HG03159 (cell line): Measurements from ENCODE around the gene PLB1.
"Not testable (repeated sequence)": the region's sequence is repeated elsewhere in the genome, so short reads cannot be mapped to it uniquely, and the experiment has no call there.

Experiments used
- ATAC-seq: cut with Tn5 transposase; IDR thresholded peaks from one replicate; pipeline ENCODE4 v1.9.1; 2021; ENCODE audit warnings: mild to moderate bottlenecking, moderate library complexity; ENCODE audit not compliant: unreplicated experiment

The PLB1 gene

DNA sequence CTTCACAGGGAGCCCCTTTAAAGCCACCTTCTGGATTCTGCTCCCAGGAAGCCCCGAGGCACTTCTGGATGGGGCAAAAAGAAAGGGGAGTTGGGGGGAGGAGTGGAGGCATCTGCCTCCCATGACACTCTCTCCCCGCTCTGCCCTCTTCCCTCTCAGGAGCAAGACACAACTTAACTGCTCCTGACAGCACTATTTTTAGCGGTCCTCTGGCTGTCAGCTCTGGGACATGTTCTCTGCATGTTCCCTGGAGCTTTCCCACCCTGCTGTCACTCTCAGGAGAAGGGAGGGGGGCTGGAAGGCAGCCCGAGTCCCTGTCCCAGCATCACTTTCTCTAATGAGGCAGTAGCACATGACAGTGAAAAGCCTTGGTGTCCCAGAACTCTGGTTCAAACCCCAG is 32.3 kb downstream of the PLB1 start:
- no peak for ATAC-seq

DNA sequence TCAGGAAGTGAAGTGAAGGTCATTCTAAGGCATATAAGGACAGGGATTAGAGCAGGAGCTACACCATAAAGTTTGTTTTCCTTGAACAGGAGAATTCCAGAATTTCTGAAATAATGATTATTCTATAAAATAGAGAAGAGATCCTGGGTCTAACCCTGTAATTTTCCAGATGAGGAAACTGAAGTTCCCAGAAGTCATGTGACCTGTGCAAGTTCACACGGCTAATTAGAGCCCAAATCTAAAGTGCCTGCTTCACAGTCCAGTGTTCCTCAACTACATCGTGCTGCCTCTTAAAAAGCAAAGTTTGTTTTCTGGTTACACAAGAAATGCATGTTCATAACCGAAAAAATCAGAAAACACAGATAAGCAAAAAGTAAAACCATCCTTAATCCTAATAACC is 34.9 kb downstream of the PLB1 start:
- no peak for ATAC-seq

DNA sequence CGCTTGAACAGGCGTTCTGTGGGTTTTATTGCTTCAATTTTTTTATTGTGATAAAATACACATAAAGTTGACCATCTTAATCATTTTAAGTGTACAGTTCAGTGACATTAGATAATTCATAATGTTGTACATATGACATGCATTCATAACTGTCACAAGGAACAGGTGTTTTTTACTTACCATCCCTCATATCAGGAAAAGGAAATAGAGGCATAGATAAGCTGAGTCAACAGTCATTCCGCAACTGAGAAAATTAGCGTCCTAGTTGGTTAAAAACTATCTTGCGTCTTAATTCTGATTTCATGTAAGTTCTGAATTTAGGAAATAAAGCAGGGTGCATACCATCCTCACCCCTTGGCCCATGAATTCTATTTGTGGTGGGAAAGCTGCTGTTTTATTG is 36.5 kb downstream of the PLB1 start:
- ATAC-seq = no peak

DNA sequence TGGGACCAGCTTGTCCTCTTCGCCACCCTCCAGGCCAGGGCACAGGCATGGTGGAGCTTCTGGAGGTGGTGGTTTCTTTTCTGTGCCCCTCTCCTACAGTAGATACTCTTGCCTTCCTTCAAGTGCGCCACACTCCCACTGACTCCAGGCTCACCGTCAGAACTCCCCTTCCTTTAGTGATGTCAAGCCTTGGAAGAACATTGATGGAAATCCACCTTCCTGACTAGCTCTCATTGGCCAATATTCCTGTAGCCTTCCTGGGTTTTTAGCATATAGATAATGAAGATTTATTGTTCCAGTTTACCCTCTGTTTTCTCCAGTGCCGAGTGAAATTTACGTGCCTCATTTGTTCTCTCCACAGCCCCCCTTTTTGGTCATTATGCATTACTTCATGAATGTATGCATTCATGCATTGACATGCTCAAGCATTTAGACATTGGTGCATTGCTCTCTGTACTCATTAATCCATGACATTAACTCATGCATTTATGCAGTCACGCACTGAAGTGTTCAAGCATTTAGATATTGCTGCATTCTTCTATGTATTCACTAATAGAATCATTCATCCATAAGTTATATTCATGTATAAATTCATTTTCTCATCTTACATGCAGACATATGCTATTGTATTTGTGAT is 37.3 kb downstream of the PLB1 start:
- no peak for ATAC-seq

DNA sequence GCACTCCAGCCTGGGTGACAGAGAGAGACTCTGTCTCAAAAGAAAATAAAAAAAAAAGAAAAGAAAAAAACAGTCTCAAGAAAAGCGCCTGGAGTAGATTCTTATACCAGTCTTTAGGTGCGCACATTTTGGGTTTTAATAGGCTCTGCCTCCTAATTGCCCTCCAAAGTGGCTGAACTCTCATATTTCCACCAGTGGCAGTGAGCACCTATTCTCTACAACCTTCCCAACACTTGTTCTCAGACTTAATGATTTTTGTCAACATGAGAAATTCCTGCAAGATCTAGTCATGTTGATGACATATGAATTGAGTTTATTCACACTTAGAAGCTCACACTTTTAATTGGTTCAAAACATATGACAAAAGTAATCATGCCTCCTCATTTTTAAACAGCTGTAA is 39.0 kb downstream of the PLB1 start:
- ATAC-seq = no peak

DNA sequence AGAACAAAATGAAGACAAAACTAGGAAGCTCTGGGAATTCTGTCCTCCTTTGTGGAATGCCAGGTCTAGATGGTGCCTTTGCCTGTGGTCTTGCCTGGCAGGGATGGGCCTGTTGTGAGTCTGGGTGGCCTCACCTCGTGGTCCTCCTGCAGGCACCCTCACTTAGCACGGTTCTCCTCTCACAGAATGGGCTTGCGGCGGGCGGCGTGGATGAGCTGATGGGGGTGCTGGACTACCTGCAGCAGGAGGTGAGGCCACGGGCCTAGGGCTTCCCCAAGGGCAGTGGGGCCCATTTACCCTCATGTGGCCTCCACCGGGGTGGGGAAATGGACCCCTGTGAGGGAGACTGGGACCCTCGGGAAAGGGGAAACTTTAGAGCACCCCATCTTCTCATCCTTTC is 42.3 kb downstream of the PLB1 start:
- no peak for ATAC-seq

DNA sequence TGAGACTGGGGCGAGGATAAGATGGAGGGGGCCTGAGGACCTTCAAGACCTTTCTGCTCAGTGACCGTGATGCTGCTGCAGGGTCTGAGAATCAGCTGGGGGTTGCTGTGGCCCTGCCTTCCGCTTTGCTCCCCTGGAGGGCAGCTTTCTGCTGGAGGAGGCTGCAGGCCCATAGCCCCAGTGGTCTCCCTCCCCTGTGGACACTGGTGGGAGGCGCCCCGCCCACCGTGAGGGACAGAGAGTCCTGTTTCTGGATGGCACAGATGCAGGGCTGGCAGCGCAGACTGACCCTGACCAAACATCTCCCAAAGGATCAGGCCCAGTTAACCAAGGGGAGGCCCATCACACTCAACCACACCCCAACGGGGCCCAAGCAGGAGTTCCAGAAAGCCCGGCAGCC is 42.8 kb downstream of the PLB1 start:
- ATAC-seq = no peak

DNA sequence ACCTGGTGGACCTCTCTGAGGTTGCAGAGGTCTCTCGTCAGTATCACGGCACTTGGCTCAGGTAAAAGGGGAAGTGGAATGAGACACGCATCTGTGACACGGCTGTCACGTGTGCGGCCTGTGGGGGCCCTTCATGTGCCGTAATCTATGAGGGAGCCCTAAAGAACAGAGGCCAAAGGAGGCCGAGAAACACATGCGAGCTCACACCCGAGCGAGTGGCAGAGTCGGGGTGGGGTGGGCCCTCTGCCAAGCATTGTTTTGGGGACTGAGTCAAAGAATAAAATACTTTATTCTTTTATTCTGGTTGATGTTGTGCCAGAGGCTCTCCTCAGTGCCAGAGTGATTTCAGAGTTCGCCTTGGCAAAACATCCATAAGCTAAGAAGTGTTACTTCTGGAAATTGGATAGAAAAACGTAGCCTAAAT is 43.3 kb downstream of the PLB1 start:
- ATAC-seq = no peak

DNA sequence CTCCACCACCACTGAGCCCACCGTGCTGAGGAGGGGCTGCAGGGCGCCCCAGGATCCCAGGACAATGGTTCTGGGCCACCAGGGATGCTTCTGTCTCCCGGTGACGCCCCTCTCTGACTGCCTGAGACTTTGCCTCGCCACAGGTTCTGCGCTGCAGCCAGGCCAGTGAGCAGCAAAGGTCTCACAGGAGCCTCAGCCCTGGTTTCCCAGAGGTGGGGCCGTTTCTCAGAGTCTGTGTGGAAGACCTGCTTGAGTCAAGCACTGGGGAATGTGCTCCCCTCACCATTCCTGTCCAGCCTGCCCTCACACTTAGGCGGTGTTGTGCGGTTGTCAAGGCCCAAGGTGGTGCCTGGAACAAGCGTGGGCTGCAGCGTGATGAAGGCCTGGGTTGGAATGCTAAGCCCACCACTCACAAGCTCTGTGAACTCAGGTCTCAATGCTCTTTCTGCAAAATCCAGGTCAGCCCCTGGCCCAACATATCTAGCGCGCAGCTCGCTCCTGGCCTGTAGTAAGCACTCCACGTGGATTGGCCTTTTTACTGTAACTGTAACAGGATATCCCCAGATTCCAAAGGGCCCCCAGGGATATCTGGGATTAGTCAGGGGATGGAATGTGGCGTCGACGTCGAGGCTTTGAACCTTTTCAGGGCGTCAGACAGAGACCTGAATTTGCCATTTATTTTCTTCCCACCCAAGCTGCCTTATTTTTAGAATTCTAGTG is 47.6 kb downstream of the PLB1 start:
- ATAC-seq = no peak

DNA sequence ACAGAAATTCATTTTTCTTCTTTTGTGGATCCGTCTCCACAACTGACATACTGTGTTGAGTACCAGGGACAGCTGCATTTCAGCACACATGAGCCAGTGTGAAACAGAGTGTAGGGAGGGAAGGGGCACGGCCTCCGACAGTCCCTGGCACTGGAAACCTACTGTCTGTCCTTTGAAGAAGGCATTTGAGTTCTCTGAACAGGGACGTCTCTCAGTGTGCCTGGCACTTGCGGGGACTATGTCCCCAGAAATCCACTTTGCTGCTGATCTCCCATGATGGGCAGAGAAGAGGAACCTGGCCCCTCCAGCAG is 48.1 kb downstream of the PLB1 start:
- ATAC-seq = no peak

DNA sequence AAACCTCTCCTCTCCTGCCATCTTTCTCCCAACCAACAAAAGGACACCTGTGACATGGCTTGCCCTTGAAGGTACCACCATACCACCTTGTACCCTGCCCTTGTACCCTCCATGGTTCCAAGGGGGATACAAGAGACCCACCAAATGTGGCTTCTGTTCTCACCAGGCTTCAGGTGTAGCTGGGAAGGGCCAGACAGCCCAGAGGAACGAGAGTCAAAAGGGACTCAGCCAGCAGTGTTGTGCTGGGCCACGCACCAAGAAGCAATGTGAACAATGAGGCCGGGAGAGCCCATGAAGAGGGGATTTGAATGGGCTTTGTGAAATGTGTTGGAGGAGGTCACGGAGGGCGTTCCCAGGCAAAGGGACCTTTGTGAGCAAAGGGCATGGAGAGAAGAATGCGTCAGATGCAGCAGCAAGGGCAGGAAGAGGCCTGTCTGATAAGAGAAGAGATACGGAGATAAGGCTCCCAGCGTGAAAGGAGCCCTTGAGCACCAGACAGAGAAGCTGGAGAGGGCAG is 48.6 kb downstream of the PLB1 start:
- ATAC-seq = no peak

DNA sequence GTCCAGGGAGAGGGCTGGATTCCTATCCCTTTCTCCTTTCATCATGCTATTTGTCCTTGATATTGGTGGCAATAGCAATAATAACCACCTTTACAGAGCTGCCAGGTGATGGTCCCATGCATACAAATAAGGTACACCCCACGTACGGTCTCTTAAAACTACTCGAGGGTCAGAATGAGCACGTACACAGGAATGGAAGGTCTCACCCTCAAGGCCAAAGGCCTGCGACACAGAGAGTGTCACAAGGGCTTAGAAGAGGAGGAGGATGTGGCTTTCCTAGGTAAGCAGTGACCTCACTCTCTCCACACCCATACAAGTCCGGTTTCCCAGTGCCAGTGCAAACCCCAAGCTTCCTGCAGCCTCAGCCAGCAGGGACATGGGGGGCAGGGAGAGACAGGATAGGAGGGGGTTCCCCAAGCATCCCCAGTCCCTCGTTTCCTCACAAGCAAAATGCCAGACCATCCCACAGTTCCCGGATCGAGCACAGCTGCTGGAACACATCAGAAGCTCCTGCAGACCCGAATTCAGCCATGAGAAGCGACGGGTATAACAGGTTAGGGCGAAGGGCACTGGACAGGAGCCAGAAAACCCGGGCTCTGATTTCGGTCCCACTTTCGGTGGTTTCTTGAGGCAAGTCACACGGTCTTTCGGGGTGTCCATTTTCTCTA is 49.2 kb downstream of the PLB1 start:
- no peak for ATAC-seq

DNA sequence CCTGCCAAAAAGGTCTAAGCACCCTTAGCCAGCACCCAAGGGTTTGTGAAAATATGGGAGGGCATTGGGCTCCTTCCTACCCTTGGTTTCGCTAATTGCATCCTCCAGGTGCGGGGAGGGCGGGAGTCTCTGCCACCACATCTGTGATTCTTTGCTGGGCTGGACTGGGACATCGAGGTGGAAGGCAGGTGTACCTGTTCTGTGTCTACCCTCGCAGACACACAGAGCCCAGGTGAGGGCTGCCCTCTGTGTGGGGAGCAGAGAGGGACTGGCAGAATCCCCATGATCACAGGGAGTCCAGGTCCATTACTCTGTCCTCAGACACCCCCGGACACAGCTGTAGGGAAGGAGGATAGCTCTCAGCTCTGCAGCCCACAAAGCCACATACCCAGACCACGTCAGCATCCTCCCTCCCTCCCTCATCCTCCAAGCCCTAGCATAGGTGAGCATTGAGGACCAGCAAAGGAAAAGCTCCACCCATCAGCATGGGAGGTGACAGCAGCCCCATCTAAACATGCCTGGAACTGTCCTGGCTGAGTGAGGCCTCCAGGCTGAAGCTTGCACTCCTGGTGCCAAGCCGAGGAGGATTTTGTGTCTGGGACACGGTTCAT is 49.8 kb downstream of the PLB1 start:
- ATAC-seq = no peak

DNA sequence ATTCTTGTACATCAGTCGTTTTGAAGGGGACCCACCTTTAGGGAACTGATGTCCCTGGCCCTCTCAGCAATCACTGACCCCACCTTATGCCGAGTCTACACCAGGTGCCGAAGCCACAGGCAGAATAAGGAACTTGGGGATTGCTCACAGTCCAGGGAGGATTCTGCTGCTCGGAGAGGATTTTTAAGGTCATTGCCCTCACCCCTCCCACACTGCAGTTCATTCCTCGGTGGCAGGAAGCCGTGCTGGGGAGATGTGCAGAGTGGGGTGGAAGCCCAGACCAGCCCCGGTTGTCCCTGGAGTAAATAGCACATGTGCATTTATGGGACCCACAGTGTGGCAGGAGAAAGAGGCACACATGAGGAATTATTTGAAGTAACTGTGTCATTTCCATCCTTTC is 50.4 kb downstream of the PLB1 start:
- ATAC-seq = no peak

DNA sequence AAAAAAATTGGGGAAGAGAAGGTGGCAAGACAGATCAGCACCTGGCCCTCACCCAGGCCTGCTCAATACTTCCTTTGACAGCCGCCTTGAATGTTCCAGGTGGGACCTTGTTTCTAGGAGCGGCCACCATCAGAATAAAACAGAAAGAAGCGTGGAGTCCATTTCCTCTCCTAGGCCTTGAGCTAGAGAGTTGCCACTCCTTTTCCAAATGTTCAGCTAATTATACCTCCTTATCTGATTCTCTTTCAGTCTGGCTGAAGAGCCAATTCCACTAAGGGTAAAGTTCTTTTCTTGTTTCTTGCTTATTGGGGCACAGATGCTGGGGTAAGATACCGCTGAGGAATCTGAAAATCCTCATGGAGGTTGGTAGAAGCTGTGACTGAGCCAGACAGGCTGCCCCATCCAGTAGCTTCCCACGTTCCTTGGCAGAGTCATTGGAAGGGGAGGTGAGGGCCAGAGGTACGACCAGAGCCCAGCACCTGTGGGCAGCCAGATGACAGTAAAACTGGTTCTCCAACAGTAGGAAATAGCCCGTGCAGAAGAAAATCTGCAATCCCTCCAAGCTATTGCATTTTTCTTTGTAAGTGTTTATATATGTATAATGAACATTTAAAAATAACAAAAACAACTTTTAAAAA is 51.5 kb downstream of the PLB1 start:
- ATAC-seq = no peak

DNA sequence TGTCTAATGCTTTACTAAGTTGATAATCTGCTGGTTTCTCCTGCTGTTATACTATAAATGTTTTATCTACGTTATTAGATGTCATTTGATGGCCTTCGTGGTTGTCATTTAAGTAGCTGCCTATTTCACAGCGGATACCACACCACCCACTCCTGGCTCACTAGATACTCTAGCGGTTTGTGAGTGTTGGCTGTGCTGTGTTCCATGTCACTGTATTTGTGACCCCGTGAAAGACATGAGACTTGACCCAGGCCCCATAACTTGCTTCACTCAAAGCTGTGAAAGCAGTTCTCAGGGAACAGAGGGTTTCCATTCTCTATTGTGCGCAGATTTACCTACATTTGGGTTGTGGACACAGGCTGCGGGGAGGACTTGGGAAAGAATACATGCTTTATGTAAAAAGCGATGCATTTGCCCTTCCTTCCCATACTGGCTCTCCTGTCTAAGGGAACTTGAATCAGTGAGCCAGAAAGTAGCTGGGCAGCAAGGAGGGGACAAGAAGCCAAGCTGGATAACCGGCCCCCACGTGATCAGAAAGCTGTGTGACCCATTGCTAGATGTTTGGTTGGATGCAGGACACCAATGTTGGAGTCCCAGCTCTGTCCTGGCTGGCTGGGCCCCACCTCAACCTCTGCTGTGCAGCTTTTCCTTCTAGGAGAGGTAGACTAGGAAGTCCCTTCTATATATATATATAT is 52.2 kb downstream of the PLB1 start:
- no peak for ATAC-seq

DNA sequence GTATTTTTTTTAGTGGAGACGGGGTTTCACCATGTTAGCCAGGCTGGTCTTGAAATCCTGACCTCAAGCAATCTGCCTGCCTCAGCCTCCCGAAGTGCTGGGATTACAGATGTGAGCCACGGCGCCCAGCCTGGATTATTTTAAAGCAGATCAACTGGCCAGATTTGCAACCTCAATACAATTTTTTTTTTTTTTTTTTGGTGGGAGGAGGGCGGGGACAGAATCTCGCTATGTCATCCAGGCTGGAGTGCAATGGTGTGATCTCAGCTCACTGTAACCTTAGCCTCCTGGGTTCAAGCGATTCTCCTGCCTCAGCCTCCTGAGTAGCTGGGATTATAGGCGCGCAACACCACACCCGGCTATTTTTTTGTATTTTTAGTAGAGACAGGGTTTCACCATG is 54.5 kb downstream of the PLB1 start:
- not testable (repeated sequence) for ATAC-seq

DNA sequence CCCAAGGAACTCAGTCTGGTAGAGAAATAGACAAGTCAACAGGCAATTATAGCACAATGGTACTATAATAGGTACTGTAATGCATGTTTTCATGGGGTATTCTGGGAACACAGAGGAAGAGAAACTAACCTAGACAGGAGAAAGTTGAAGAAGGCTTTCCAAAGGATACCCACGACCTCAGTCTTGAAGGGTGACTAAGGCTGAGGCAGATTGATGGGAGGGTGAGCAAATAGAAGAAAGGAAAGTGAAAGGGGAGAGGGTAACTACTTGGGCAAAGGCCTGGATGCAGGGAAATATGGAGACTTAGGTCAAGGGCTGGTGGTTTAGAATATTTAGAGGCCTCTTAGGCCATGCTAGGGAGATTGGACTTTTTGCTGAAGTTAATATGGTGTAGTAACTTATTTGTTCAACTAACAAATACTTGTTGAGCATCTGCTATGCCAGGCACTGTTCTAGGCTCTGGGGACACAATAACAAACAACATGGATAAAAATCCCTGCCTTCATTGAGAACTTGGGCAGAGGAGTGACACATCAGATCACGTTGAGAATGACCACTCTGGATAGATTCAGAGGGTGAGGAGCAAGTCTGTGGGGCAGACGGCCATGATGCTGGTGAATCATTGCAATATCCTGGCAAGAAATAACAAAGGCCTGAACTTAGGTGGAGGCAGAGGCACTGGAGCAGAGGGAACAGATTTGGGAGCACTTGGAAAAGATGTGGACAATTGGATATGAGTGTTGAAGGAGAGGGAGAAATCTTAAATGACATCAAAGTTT is 56.4 kb downstream of the PLB1 start:
- no peak for ATAC-seq

DNA sequence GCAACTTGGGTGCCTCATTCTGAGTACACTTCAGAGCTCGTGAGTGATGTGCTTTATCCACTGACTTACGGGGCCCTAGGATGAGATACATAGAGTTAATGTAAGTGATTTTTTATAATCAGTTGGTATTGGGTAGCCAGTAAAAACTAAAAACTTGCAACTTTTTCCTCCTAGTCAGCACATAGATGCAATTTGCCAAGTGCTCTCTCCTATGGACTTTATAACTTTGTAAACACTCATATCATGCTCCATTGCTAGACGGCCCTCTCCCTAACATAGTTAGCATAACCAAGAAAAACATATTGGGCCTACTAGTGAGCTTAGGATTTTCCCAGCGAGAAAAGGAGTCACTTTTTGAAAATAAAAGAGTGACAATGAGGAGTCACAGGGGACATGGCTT is 60.4 kb downstream of the PLB1 start:
- no peak for ATAC-seq
